ENCODE data around the gene DOCK2.

Gene DOCK2

DNA sequence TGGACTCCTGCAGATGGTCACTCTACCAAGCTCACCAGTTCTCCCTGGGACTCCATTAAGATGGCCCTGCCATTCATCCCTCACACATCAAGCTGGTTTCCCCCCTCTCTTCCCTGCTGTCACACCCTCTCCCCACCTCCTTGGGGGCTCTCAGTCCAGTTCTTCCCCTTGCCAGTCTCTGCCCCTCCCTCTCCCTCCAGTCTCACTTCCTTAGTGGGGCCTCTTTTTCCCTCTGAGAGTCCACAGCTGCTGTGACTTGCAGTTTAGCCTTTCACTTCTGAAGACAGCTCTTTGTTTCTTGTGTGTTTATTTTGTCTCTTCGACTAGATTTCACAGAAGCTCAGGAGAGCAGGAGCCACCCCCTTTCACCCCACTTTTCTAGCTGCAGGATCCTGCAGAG, 10.5 kb downstream of the DOCK2 start:
- peak; percentile 44 for DNase-seq (ENCODE audit: low spot score)
- in situ Hi-C loops (cut with MboI; ENCODE audit: low sequenced_read_pairs, unreplicated experiment) = no loop called here
- TF ChIP-seq, protein P1, sequence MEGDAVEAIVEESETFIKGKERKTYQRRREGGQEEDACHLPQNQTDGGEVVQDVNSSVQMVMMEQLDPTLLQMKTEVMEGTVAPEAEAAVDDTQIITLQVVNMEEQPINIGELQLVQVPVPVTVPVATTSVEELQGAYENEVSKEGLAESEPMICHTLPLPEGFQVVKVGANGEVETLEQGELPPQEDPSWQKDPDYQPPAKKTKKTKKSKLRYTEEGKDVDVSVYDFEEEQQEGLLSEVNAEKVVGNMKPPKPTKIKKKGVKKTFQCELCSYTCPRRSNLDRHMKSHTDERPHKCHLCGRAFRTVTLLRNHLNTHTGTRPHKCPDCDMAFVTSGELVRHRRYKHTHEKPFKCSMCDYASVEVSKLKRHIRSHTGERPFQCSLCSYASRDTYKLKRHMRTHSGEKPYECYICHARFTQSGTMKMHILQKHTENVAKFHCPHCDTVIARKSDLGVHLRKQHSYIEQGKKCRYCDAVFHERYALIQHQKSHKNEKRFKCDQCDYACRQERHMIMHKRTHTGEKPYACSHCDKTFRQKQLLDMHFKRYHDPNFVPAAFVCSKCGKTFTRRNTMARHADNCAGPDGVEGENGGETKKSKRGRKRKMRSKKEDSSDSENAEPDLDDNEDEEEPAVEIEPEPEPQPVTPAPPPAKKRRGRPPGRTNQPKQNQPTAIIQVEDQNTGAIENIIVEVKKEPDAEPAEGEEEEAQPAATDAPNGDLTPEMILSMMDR (IDR thresholded peaks at IDR 0.05; ENCODE audit: borderline replicate concordance, control extremely low read depth, extremely low read depth, insufficient read depth, missing control alignments) = no peak

DNA sequence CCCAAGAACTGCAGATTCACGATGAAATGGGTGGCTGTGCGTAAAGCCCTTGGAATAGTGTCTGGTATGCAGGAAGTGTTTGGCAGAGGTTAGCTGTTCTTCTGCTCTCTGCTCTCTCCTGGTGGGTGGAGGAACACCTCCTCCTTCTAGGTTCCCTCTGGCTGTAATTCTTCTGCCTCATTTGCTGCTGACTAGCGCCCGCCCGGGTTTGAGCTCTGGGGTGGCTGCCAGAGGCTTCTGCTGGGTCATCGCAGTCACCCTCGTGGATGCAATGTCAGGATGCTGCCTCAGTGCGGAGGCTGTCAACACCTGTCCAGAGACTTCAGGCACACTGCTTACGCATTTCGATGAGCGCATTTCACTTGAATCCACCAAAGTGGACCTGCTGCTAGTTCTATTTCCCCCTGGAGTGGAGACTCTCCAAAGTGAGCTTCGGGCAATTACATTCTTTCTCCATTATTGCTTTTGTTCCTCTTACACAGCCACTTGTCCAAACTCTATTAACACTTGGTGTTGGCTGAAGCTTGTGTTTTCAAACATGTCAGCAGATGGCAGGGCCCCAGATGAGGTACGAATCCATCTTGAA, 11.7 kb downstream of the DOCK2 start:
- TF ChIP-seq, protein P1 (IDR thresholded peaks at IDR 0.05; ENCODE audit: borderline replicate concordance, control extremely low read depth, extremely low read depth, insufficient read depth, missing control alignments) = no peak
- DNase-seq (ENCODE audit: low spot score) = no peak
- in situ Hi-C loops (cut with MboI; ENCODE audit: low sequenced_read_pairs, unreplicated experiment) = no loop called here

DNA sequence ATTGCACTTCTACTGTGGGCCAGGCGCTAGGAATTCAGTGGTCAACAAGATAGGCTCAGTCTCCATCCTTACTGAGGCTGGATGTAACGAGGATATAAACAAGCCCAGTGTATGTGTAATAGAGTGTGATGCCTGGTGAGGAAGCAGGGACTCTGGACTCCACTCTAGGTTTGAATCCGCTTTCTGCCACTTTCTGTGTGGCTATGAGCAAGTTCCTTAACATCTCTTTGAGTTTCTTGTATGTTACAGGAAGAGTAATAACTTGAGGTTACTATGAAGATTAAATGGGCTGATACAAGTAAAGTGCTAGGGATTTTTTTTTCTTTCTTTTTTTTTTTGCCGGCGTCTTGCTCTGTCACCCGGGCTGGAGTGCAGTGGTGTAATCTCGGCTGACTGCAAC, 12.4 kb downstream of the DOCK2 start:
- TF ChIP-seq, protein P1 (IDR thresholded peaks at IDR 0.05; ENCODE audit: borderline replicate concordance, control extremely low read depth, extremely low read depth, insufficient read depth, missing control alignments) = no peak
- DNase-seq (ENCODE audit: low spot score) = no peak
- in situ Hi-C loops (cut with MboI; ENCODE audit: low sequenced_read_pairs, unreplicated experiment) = no loop called here

DNA sequence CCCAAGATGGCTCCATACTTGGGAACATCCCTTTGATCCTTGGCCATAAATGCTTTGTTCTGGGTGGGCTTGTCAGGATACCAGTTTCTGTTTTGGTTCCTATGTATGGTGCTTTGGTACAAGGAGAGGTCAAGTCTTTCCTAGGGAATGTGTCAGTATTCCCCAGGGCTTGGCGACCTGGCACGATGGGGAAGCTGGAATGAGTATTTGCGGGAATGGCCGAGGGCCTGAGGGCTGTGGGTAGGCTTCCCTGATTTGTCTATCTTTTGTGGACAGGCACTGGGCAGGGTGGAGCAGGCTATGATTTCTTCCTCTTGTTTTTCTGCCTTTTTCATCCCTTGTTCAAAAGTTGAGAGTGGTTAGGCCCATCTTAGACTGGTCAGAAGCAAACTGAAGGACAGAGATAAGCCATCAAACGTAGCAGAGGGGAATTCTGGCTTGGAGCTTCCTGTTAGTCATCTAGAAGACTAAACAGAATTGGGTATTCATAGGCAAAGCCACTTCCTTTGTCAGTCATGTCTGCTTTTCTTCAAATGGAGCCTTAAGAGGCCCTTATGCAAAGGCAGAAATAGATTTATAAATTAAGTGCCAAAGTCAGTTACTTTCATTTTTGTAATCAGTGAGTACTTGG, 13.7 kb downstream of the DOCK2 start:
- TF ChIP-seq, protein P1 (IDR thresholded peaks at IDR 0.05; ENCODE audit: borderline replicate concordance, control extremely low read depth, extremely low read depth, insufficient read depth, missing control alignments) = no peak
- peak; percentile 63 for DNase-seq (ENCODE audit: low spot score)
- in situ Hi-C loops (cut with MboI; ENCODE audit: low sequenced_read_pairs, unreplicated experiment) = no loop called here

DNA sequence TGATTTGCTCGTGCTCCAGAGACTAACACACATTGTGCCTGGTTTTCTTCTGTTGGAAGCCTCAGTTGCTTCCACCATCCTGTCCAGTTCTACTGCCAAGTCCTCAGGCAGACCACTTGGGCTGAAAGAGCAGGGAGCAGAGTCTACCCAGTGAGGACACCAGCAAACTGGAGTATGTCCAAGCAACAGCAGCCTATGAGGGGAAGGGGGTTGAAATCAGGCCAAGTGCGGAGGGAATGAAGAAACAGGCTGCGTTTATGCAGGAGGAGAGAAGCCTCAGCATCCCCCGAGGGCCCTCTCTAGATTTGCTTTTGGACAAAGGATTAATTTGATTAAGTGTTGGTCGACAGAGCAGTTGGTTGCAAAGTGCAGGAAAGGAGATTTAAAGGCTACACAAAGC, 14.5 kb downstream of the DOCK2 start:
- TF ChIP-seq, protein P1 (IDR thresholded peaks at IDR 0.05; ENCODE audit: borderline replicate concordance, control extremely low read depth, extremely low read depth, insufficient read depth, missing control alignments) = no peak
- no peak for DNase-seq (ENCODE audit: low spot score)
- in situ Hi-C loops (cut with MboI; ENCODE audit: low sequenced_read_pairs, unreplicated experiment) = no loop called here

DNA sequence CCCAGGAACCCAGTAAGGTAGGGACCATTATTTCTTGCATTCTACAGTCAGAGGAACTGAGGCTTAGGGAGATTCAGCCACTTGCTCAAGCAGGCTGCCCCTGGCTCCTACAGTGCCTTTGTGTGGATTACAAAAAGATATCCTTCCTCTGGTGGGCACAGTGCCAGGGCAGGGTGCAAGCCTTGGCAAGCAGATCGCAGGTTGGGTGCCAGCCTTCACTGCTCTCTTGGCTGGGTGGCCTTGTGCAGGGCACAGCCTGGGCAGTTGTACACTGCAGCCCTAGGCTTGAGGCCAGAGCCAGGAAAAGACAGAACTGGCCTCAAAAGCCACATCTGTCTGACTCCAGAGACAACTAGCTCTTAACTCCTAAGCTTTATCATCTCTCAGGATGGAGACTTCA, 15.0 kb downstream of the DOCK2 start:
- no peak for DNase-seq (ENCODE audit: low spot score)
- TF ChIP-seq, protein P1 (IDR thresholded peaks at IDR 0.05; ENCODE audit: borderline replicate concordance, control extremely low read depth, extremely low read depth, insufficient read depth, missing control alignments) = no peak
- in situ Hi-C loops (cut with MboI; ENCODE audit: low sequenced_read_pairs, unreplicated experiment) = no loop called here

Data from GM13976 (cell line).